AG08396 (cell line): ENCODE data around the gene GPRC5D.

Experiments
- DNase-seq: peaks from one replicate; pipeline ENCODE4 v3.0.0; 2012; ENCODE audit warnings: low spot score, mixed read lengths

The GPRC5D gene

DNA sequence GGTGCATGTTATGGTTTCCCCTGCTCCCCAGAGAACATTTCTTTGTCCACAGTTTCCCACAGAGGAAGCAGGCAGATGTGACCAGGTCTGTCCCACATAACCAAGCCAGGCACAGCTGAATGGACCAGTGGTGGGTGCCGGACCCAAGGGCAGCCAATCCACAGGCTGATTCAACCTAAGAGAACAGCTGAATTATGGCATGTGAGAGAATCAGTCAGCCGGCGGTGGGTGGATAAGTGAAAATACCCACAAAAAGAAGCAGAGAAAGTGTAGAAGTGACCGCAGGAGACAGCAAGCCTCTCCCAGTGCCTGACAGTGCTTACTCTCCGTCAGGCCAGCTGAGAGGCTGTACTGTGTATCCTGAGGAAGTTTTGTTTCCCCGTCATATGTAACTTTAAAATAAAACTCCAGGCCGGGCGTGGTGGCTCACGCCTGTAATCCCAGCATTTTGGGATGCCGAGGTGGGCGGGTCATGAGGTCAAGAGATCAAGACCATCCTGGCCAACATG is 14.9 kb downstream of the GPRC5D start:
- DNase-seq, result no peak

DNA sequence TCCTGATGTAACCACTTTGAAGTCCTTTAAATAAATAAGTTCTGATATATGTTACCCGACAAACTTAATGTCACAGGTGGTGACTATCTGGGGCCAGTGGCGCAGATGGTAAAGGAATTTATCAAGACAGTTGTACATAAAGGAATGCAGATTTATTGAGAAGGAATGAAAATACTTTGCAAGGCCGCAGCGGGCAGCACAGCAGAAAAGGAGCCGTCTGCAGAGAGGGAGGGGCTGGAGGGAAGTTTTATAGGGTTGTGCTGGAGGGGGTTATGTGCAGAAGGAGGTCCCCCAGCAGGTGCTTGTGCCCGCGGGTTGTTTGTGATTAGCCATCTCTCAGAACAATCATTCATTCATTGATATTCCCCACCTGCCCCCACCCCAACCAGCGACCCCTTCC is 17.4 kb downstream of the GPRC5D start:
- no peak for DNase-seq

DNA sequence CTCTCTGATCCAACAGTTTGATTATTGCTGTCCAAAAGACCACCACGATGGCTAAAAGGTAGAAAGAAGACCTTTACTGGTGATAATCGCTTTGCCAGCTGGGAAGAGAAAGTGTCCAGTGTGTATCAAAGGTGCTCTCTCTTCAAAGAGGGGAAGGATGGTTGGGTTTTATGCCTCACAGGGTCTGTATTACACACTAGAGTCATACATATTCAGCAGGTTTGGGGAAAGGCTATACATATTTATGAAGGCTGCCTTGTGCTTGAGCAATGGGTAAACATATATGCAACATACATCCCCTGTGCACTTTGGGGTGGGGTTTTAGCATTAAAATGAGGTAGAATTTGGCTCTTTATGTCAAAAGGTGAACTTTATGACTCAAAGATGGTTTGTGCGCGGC is 18.2 kb downstream of the GPRC5D start:
- no peak for DNase-seq

DNA sequence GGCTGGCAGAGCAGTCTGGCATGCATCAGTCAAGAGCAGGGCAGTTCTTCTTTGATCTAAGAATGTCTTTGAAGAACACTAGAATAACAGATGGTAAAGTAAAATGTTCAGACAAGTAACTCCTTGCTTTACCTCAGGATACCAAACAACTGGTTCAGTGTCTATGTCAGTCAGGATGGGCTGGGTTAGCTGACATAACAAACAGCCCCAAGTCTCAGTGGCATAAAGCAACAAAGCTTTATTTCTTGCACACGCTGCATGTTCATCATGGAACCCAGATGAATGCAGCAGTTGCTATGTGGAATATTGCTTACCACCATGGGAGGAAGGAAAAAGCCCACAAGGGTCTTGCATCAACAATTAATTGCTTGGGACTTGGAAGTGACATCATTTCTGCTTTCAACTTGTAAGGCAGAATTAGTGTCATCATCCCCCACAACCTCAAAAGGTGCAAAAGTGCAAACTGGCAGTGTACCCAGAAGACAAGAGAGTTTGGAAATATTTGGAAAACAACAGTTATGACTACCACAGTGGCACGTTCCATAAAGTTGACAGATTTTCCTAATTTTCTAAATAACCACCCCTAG is 21.2 kb downstream of the GPRC5D start:
- DNase-seq, result no peak

DNA sequence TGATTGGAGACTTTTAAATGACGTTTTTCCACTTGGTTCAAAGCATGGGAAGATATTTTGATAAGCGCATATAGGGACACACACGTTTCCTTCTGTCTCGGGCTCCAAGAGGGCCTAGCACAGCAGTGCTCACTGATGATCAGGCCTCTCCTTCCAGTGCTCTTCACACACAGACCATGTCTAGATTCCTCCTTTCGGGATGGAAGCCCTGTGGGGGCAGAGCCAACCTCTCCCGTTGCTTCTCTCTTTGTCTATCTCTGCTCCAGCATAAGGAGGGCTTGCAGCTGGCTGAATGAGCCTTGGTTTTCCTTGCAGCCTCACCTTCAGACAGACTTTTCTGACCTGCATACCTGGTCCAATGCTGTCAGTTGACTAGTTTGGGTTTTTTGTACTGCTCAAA is 22.3 kb downstream of the GPRC5D start:
- no peak for DNase-seq

DNA sequence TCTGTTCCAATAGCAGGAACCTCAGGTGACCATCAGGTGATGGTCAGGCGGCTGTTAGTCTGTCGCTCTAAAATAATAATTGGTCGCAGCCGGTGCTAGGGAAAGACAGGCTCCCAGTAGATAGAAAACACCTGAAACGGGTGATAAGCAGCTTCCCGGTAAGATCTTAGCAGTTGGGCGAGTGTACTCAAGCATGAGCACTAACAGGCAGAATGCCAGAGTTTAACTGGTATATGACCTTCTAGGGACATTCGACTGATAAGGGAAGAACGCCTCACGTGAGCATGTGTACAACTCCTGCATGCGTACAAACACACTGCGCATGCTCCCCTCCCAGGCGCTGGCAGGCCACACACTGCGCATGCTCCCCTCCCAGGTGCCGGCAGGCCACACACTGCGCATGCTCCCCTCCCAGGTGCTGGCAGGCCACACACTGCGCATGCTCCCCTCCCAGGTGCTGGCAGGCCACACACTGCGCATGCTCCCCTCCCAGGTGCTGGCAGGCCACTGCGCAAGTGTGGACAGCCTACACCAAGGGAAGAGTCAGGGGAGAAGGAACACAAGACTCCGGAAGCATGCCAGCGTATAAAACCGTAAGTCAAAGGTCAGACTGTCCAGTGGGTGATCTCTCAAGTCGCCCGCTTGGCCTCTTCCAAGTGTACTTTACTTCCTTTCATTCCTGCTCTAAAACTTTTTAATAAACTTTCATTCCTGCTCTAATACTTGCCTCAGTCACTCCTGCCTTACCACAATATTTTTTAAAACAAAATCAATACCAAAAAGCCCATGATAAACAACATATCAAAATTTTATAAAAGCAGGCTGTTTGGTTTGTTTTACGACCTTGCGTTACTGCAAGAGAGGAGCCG is 24.5 kb downstream of the GPRC5D start:
- peak; percentile 82 for DNase-seq

DNA sequence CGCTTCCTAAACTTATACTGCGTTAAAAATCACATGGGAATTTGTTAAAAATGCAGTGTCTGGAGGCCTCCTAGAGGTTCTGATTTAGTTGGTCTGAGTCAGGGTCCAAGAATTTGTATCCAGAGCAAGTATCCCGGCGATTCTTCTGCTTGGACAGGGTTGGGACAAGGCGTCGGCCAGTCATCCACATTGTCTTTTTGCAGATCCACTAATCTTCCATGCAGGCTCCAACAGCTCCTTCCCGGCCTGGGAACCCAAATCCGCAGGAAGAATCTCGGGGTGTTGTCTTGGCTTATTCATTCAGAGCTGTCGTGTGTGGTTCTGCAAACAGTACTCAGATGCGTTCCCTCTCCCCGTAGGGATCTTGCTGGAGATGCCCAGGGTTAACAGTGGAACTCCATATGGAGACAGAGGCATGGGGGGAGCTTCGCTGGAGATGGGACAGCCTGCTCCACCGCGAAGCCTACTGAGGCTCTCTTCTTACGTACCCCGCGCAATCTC is 25.3 kb downstream of the GPRC5D start:
- no peak for DNase-seq

DNA sequence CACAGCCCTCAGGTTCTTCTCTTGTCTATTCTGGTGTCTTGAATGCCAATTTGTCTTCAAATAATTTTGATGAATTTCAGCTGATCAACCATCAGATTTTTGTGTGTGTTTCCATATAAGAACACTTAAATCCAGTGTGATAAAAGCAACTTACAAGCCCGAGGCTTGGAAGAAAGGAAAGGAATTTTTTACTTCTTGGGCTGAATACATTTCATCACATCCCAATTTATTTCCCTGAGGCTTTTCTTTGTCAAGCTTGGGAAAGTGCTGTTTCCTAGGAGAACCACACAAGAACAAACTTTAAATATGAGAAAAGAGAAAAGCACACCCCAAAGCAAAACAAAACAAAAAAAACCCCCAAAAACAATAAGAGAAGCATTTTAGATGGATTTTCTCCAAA is 26.6 kb downstream of the GPRC5D start:
- no peak for DNase-seq

DNA sequence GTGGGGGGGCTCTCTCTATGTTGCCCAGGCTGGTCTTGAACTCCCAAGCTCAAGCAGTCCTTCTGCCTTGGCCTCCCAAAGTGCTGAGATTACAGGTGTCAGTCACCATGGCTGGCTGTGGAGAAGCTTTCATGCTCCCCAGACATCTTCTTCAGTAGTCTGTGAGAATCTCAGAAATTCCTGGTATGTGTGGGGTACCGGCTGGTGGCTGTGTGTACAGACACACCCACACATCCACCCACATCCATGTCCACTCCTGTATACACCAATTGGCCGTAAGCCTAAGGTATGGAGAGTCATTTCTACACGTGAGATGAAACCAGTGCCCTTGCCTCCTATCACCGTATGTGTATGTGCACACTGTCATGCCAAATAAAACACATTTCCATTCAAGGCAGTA is 27.8 kb downstream of the GPRC5D start:
- DNase-seq, result no peak

DNA sequence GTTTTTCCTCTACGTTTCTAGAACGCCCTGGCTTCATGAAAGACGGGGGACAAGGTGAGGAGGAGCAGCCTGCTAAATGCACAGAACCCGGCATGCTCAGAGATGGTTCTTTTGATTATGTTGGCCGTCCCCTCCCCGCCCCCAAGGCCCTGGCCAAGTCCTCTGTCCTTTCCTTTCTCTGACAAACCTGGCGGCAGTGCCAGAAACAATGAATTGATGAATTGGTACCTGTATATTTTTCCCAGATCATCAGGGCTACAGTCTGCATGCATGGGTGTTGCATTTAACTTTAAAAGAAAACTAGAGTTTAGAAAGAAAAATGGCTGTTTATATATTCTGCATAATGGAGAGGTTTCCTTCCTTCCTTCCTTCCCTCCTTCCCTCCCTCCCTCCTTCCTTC is 29.0 kb downstream of the GPRC5D start:
- no peak for DNase-seq

DNA sequence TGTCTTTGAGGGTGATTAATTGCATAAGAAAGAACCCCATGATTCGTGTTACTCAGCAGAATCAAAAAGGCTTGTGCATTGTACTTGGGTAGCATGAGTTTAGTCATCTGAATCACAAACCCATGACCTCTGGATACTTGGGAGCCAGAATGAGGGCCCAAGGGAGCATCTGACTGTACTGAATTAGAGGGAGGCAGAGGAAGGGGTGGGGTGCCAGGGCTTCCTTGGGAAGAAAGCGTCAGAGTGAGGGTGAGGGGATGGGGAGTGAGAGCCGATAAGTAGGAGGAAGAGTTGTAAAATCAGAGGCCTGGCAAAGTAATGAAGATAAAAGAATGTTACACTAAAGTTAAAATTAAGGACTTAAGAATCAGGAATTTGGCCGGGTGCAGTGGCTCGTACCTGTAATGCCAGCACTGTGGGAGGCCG is 29.8 kb downstream of the GPRC5D start:
- DNase-seq, result peak; percentile 35

DNA sequence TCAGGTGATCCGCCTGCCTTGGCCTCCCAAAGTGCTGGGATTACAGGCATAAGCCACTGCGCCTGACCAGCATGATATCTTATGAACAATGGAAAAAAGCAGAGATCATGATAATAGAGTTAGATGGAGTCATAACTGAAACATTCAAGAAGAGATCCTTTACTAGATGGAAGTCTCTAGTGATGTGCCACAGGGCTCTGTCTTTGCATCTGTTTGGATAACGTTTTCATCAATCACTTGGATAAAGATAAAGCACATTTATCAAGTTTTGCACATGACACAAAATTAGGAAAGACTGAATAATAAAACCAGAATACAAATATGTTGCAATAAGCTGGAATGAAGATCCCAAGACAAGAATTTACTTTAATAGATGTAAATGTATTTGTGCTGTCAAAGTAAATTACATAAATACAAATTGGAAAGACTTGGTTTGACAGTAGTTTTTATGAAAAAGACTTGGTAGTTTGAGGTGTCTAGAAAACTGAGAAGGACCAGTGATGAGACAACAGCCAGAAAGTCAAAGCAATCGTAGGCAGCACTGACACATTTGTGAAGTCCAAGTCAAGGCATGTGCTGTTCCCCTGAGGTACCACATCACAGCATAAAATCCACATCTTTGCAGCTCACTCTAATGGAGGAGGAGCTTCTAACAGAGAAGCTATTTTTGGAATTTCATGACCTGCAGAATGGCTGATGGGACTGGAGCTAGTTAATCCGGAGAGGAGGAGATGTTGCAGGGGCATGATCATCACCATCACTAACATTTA is 32.1 kb downstream of the GPRC5D start:
- no peak for DNase-seq

DNA sequence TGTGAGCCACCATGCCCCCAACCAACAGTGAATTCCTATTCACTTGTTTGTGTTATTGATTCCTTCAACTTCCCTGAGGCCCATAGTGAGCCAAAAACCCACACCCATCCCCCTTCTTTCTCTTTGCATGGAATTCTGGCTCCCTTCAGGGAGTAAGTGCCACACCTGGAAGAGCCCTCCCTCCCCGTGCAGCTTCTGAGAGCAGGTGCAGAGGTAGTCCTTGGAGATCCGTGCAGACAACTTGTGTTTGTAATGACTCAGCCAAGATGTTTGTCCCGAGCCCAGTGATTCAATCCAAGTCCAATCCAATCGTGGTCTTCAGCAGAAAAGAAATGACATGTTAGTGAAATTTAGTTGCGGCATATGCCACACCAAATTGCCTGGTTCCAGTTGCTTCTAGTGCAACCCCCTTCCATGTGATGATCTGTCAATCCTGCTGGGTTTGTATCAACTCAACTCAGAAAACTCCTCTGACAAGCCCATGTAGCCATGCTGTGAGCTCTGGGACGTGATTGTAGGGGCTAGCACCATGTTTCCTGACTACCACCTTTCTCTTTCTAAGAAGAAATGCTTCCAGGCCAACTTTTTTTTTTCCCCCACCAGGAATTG is 33.1 kb downstream of the GPRC5D start:
- DNase-seq, result no peak

DNA sequence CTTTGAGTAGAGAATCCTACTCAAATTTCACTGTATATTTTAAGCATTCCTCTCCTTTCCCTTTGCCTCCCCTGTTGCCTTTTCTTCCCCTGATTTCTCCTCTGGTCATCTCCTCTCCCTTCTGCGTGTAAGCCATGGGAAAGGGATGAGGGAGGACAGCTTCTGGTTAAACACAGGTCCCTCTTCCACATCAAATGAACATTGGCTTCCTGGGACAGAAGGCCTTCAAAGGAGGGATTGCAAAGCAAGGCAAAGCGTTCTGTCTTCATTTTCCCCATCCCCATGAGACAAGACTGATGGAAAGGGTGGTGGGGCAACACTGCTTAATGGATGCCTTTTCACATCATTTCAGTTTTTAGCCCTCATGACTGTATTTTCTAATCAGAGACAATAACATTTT is 34.5 kb downstream of the GPRC5D start:
- no peak for DNase-seq

DNA sequence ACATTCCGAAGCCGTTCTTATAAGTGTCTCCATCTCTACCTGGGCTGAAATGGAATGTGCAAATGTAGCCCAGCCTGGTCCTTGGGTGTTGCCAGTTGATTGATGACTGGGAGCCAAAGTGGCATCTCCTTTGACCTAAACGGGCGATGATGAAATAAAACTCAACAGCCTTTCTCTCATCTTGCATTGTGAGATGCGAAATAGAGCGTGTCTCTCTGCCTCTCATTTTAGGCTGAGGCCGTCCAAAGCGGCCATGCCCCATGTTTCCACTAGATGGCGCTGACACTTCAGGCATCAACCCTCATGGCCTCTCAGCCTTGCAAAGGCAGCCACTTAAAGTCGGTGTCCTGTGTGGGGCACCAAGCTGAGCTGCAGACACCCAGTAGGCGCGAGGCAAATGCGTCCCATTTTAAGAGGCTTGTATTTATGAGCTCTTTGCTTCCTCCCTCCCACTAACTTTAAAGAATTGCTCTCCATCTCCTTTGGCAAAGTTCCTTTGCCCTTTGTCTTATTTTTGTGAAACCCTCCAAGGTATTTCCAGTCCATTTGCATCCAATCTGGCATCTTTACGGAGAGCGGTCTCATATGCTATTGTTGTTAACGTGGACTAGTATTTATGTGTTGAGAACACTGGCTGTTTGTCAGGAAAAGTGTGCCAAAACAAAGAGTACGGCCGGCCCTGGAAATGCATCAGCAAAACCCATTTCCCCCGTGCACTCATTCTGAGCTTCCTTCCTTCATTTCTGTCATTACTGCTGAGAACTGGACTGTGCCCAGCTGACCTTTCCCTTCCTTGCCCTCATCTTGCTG is 35.6 kb downstream of the GPRC5D start:
- DNase-seq, result peak; percentile 75

DNA sequence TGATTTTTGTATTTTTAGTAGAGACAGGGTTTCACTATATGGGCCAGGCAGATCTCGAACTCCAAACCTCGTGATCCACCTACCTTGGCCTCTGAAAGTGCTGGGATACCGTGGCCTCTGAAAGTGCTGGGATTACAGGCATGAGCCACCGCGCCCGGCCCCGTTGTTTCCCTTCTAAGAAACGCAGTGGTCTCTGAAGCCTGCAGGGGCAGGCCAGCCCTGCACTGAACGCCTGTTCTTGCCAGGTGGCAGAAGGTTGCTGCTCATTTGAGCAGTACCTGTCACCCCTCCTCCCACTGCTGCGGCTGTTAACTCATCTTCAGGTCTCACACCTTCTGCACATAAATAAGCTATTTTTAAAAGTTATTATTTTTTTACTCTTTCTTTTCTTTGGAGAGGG is 36.3 kb downstream of the GPRC5D start:
- no peak for DNase-seq

DNA sequence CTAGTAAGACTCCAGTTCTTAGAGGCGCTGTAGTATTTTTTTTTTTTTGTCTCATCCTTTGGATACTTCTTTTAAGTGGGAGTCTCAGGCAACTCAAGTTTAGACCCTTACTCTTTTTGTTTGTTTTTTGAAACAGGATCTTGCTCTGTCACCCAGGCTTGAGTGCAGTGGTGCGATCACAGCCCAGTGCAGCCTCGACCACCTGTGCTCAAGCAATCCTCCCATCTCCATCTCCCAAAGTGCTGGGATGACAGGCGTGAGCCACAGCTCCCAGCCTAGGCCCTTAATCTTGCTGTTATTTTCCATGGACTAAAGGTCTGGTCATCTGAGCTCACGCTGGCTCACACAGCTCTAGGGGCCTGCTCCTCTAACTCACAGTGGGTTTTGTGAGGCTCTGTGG is 39.3 kb downstream of the GPRC5D start:
- DNase-seq, result no peak

DNA sequence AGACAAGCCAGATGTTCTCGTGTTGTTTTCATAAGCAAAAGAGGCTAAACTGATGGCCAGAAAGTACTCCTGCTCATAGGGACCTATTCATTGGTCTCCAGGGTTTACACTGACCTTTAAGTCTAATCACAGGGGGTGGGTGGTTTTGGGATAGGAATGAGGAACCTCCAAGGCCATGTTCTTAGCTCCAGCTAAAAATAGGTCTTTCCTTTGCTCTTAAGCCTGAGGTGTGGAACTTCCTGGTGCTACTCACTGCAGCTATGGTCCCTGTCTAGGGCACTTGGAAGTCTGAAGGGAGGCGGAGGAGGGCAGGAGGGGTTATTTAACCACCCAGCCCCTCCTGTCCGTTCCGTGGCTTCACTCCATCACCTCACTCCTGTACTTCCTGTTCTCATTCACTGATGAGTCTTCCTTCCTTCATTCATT is 42.0 kb downstream of the GPRC5D start:
- DNase-seq, result no peak

DNA sequence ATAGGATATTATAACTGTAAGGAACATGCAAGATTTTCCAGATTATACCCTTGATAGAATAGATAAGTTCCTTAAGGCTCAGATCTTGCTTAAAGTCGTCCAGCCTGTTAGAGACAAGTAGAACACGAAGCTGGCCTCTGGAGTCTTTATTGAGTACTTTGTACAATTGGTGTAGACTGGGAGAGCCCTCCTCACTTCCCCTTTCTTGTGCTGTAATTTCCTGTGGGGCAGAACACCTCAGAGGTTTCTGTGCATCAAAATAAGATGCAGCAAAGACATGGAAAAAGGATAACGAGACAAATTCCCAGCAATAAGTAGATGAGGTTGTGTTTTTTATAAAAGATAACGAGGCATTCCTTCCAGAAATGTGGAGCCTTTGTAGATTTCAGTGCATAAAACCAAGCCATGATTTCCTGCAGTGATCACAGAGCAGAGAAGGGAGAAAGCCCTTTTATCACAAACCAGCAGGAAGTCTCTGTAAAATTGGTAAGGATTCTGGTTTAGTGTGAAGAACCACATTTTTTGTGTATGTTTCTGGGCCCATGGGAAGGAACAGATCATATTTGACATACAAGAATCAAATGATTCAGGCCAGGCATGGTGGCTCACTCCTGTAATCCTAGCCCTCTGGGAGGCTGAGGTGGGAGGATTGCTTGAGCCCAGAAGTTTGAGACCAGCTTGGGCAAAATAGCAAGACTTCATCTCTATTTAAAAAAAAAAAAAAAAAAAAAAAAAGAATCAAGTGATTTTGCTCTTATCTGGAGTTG is 42.6 kb downstream of the GPRC5D start:
- no peak for DNase-seq

DNA sequence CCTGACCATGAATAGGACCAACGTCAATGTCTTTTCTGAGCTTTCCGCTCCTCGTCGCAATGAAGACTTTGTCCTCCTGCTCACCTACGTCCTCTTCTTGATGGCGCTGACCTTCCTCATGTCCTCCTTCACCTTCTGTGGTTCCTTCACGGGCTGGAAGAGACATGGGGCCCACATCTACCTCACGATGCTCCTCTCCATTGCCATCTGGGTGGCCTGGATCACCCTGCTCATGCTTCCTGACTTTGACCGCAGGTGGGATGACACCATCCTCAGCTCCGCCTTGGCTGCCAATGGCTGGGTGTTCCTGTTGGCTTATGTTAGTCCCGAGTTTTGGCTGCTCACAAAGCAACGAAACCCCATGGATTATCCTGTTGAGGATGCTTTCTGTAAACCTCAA is 43.3 kb downstream of the GPRC5D start:
- DNase-seq, result no peak

DNA sequence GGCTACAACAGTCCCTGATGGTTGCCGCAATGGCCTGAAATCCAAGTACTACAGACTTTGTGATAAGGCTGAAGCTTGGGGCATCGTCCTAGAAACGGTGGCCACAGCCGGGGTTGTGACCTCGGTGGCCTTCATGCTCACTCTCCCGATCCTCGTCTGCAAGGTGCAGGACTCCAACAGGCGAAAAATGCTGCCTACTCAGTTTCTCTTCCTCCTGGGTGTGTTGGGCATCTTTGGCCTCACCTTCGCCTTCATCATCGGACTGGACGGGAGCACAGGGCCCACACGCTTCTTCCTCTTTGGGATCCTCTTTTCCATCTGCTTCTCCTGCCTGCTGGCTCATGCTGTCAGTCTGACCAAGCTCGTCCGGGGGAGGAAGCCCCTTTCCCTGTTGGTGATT is 43.7 kb downstream of the GPRC5D start:
- no peak for DNase-seq
